H7 (cell line): Measurements from ENCODE around the gene IL10. TPM values are rescaled to one million over a fixed set of nuclear protein-coding genes. Genes with fewer than 3 reads are reported as not detected.

Source experiments
- DNase-seq: peaks from one replicate; pipeline ENCODE4 v3.0.0; 2012
- H3K27me3 ChIP-seq: 2 replicates; pipeline ENCODE4 v1.6.0; 2011; ENCODE audit warnings: mild to moderate bottlenecking, low read length; ENCODE audit not compliant: control insufficient read depth, insufficient read depth
- H3K36me3 ChIP-seq: replicated peaks from 2 replicates; pipeline ENCODE4 v1.5.1; 2011; ENCODE audit warnings: low read length; ENCODE audit not compliant: control insufficient read depth, insufficient read depth
- H3K4me3 ChIP-seq: 2 replicates; pipeline ENCODE4 v1.5.1; 2011; ENCODE audit warnings: low read depth, mild to moderate bottlenecking, control low read depth, low read length, moderate library complexity; ENCODE audit not compliant: insufficient read depth
- total RNA-seq: library from RNA; depleted of rRNA; stranded (reverse); fragments of >200 nt; shearing (Covaris generic); gene quantifications from 2 replicates; pipeline ENCODE4 v1.2.3, GENCODE V29; 2014; rRNA removed

IL10 gene
- total RNA-seq, 1 experiment from 2014 or later: not detected

DNA sequence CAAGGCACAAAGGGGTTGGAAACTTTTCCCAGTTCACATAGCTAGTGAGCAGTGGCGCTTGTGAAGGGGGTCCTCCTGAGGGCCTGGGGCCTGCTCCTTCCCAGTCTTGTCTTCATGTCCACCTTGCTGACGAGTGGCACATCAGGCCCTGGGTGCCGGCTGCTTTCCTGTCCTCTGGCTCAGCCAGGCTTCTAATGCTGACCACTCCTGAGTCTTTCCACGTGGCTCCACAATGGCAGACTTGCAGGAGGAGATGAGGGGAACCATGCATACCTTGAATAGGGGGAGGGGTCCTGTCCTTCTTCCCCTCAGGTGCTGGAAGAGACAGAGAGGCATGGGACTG is 48.9 kb downstream of the IL10 start:
- Histone ChIP-seq H3K4me3 (no peak overlapping the region), H3K27me3 (no peaks in the 10 kb centered on the region), H3K36me3 (no peaks in the 10 kb centered on the region; the same call in 1 of the 2 replicates)
- DNase-seq: no peak

DNA sequence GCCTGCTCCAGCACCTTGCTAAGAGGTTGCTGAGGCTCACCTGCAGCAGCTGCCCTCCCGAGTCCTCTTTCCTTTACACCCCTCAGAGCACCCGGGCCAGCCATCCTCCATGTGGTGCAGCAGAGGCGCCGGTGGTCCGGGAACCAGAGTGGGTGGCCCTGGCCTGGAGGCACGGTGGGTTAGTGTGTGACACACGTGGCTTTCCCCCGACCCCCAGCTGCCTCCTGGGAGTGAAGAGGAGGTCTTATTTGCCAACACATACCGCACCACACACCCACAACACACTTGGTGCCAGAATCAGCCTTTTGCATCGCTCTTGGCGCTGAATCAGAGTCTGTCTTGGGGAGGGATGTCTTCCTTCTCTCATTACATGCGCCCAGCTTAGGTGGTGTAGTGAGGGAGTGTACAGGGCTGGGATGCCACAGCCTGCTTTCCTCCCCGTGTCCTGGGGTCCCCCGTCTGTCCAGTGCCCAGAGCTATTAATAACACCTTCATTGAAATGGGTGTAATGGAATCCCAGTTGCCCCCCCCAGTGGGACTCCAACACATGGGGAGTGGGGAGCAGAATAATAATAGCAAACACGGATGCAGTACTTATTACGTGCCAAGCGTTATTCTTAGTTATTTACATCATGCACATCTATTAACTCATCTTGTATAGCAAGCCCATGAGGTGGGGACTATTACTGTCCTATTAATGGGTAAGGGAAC is 49.4 kb downstream of the IL10 start:
- H3K27me3 ChIP-seq: no peaks in the 10 kb centered on the region
- H3K4me3 ChIP-seq: no peak overlapping the region
- no peak for DNase-seq
- H3K36me3 ChIP-seq: no peaks in the 10 kb centered on the region; the same call in 1 of the 2 replicates

DNA sequence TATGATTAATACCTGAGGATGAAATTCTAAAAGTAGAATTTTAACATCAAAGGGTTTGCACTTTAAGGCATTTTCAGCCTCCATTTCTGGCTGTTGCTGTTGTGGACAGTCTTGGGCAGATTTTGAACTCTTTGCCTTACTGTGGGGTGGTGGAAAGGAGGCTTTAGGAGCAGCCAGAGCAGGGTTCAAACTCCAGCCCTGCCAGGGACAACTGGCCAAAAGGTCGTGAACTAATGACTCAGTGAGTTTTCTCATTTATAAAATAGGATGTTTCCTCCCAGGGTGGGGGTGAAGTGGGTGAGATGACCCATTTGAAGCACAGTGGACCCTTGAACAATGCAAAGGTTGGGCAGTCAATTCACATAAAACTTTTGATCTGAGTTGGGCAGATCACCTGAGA is 50.8 kb downstream of the IL10 start:
- Histone ChIP-seq H3K36me3 (no peaks in the 10 kb centered on the region), H3K27me3 (no peaks in the 10 kb centered on the region), H3K4me3 (no peak overlapping the region)
- DNase-seq: no peak

DNA sequence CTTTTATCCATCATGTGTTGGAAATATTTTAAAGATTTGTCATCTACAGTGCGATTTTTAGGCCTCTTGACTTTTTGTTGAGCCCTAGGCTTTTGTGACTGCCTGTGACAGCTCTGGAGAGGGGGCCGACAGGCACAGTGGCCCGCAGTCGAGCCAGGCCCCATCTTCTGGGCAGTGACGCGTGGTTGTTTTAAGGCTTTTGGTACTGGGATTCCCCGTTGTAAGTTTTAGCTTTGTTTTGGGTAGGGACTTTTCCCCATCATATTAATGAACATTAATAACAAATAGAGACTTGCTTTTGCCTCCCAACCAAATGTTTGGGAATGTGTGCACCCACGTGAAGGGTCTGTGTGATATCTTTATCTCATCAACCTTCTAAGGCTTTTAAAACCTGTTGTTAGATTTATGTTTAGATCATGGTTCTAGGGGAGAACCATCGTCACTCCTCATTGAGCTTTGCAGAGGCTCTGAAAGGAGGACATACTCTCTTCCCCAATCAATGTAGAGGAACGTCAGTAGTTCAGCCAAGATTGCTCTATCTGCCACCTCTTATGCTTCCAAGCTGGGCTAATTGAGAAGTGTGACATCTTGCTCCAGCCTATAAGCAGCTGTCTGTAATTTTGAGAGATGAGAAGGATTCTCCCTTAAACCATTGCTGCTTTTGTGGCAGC is 53.0 kb downstream of the IL10 start:
- H3K36me3 ChIP-seq: no peaks in the 10 kb centered on the region
- no peak for DNase-seq
- no peaks in the 10 kb centered on the region for H3K27me3 ChIP-seq
- no peak overlapping the region for H3K4me3 ChIP-seq

DNA sequence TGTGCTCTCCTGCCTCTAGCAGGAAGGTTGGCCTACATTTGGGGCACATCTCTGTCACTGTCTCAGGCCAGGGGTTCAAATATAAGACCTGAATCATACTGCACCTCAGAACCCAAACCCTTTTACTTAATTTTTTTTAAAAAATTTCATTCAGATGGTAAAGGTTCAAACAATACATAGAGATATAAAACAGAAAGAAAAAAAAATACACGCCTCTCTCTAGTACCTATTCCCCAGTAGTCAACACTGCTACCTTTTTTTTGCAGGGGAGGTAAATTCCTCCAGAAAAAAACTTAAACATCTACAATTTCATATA is 54.7 kb downstream of the IL10 start:
- Histone ChIP-seq H3K4me3 (no peak overlapping the region), H3K27me3 (no peaks in the 10 kb centered on the region), H3K36me3 (no peaks in the 10 kb centered on the region)
- DNase-seq: no peak

Other genes starting within 250 kb of the IL10 start
- gene EIF2D, start 160.0 kb downstream of the IL10 start, total RNA-seq: 77.3 and 106 TPM in 2 replicates
- gene DYRK3, start 137.0 kb downstream of the IL10 start, total RNA-seq: 28.3 and 28.4 TPM in 2 replicates
- 67.7 and 77.8 TPM in 2 replicates for gene MAPKAPK2, start 87.6 kb downstream of the IL10 start, total RNA-seq
- not detected in 2 replicates for gene IL19, start 1.7 kb downstream of the IL10 start, total RNA-seq
- not detected in 2 replicates for gene IL20, start 93.1 kb upstream of the IL10 start, total RNA-seq
- gene IL24, start 124.9 kb upstream of the IL10 start, total RNA-seq: not detected in 2 replicates
- gene FCMR, start 149.4 kb upstream of the IL10 start, total RNA-seq: not detected in 2 replicates
- 0.03 TPM in 1 of 2 replicates, not detected in the other for gene PIGR, start 174.0 kb upstream of the IL10 start, total RNA-seq
- gene FCAMR, start 198.0 kb upstream of the IL10 start, total RNA-seq: not detected in 2 replicates